H1 (cell line): ENCODE data around the gene PRR35. TPM values are rescaled to one million over a fixed set of nuclear protein-coding genes. Genes with fewer than 3 reads are reported as not detected.

Source experiments
- BCL11A ChIP-seq, 2 experiments: IDR thresholded peaks; one replicate each; pipeline ENCODE4 v1.6.1; 2011; ENCODE audit warnings: low read depth in 2 of 2, low read length in 2 of 2, mild to moderate bottlenecking in 2 of 2
- CEBPB ChIP-seq: IDR thresholded peaks from 2 replicates; pipeline ENCODE4 v1.6.1; 2012; ENCODE audit warnings: low read depth, low read length
- CHD1 ChIP-seq: IDR thresholded peaks from 2 replicates; pipeline ENCODE4 v1.6.1; 2012; ENCODE audit warnings: low read depth, low read length, improper control_type of control experiment
- CREB1 ChIP-seq: IDR thresholded peaks from 2 replicates; pipeline ENCODE4 v1.6.1; 2012; ENCODE audit warnings: inconsistent platforms
- E2F6 ChIP-seq: IDR thresholded peaks from 2 replicates; pipeline ENCODE4 v1.6.1; 2012; ENCODE audit warnings: inconsistent platforms
- EGR1 ChIP-seq: IDR thresholded peaks from 2 replicates; pipeline ENCODE4 v1.6.1; 2011; ENCODE audit warnings: low read depth, low read length, borderline replicate concordance
- EZH2 ChIP-seq: fragments of 200-600 bp; sonication (generic); IDR thresholded peaks from 2 replicates; pipeline ENCODE4 v1.7.1; 2012; ENCODE audit warnings: low read depth, mild to moderate bottlenecking, moderate library complexity, low read length, inconsistent platforms; ENCODE audit not compliant: severe bottlenecking
- FOSL1 ChIP-seq: IDR thresholded peaks from 2 replicates; pipeline ENCODE4 v1.6.1; 2011; ENCODE audit warnings: mild to moderate bottlenecking, low read depth, low read length, moderate library complexity; ENCODE audit not compliant: insufficient read depth
- JUND ChIP-seq: IDR thresholded peaks from 2 replicates; pipeline ENCODE4 v1.6.1; 2011; ENCODE audit warnings: mild to moderate bottlenecking, improper control_type of control experiment, low read length
- KDM1A ChIP-seq: fragments of 200-600, 300-600 bp; sonication (generic); IDR thresholded peaks from 2 replicates; pipeline ENCODE4 v1.7.1; 2016; ENCODE audit warnings: mild to moderate bottlenecking, low read length, borderline replicate concordance
- KDM5A ChIP-seq: fragments of 200-600 bp; IDR thresholded peaks from 2 replicates; pipeline ENCODE4 v1.7.1; 2012; ENCODE audit warnings: mild to moderate bottlenecking, low read length, inconsistent platforms, mixed read lengths
- NANOG ChIP-seq: IDR thresholded peaks from 2 replicates; pipeline ENCODE4 v1.6.1; 2011; ENCODE audit warnings: low read length, low read depth, mild to moderate bottlenecking, inconsistent platforms; ENCODE audit not compliant: insufficient read depth, poor library complexity, severe bottlenecking
- PHF8 ChIP-seq: fragments of 200-600 bp; sonication (generic); conservative IDR thresholded peaks from 2 replicates; pipeline ENCODE4 v1.7.1; 2012; ENCODE audit warnings: low read depth, mild to moderate bottlenecking, inconsistent platforms, low read length, moderate library complexity
- POLR2AphosphoS5 ChIP-seq: IDR thresholded peaks from 2 replicates; pipeline ENCODE4 v1.6.1; 2011; ENCODE audit warnings: low read depth, low read length
- RFX5 ChIP-seq: IDR thresholded peaks from 2 replicates; pipeline ENCODE4 v1.6.1; 2011; ENCODE audit warnings: low read depth, low read length, improper control_type of control experiment, borderline replicate concordance
- RNF2 ChIP-seq: fragments of 200-900, 300-1000 bp; sonication (generic); IDR thresholded peaks from 2 replicates; pipeline ENCODE4 v1.7.1; 2016; ENCODE audit warnings: borderline replicate concordance, low read depth, mild to moderate bottlenecking, antibody characterized with exemption, low read length; ENCODE audit not compliant: poor library complexity, severe bottlenecking; ENCODE audit errors: missing control alignments
- RXRA ChIP-seq: IDR thresholded peaks from 2 replicates; pipeline ENCODE4 v1.6.1; 2011; ENCODE audit warnings: low read depth, mild to moderate bottlenecking, low read length, moderate library complexity; ENCODE audit not compliant: insufficient read depth
- SIRT6 ChIP-seq: IDR thresholded peaks from one replicate; pipeline ENCODE4 v1.7.1; 2012; ENCODE audit warnings: low read length, inconsistent platforms
- SIX5 ChIP-seq: IDR thresholded peaks from 2 replicates; pipeline ENCODE4 v1.6.1; 2011; ENCODE audit warnings: mild to moderate bottlenecking, low read depth, low read length
- SP4 ChIP-seq: IDR thresholded peaks from 2 replicates; pipeline ENCODE4 v1.6.1; 2012; ENCODE audit warnings: low read length, inconsistent platforms
- TAF1 ChIP-seq: IDR thresholded peaks from 2 replicates; pipeline ENCODE4 v1.6.1; 2011; ENCODE audit warnings: mild to moderate bottlenecking, low read depth, low read length
- TAF7 ChIP-seq: optimal IDR thresholded peaks from 2 replicates; pipeline ENCODE3; 2011; ENCODE audit warnings: low read depth, mild to moderate bottlenecking, inconsistent platforms, low read length, moderate library complexity, borderline replicate concordance
- USF2 ChIP-seq: IDR thresholded peaks from 2 replicates; pipeline ENCODE4 v1.6.1; 2011; ENCODE audit warnings: low read length, improper control_type of control experiment
- polyA plus RNA-seq, 7 experiments: library from polyadenylated mRNA; depleted of rRNA in 3 of 7; stranded (reverse) in 5 of 7; unstranded in 2 of 7; fragments of >200 nt in 5 of 7; fragments of 200-250 nt in 2 of 7; gene quantifications; 1 replicate in 5 of 7; 2 replicates in 1 of 7; 4 replicates in 1 of 7; pipeline versions ENCODE4 v1.2.1 to v1.2.3, GENCODE V29; 2011 to 2013; ENCODE audit warnings: missing spikeins in 2 of 7, mixed read lengths in 2 of 7
- total RNA-seq: library from RNA; stranded (reverse); fragmentation: NEBNext Ultra II Directional; extraction: Animal tissue kit (Norgen Biotek cat#: 25700); gene quantifications from 2 replicates; pipeline ENCODE4 v1.2.1, GENCODE V29; 2021

PRR35 gene
- total and polyA plus RNA-seq, 2 of the 8 experiments (the other 6 are each of a cell fraction or from before 2014, with no cell fraction given) = 0.38 to 0.50 TPM

GRCh38 chr16:549544-550263 lies 10.5 kb upstream of the PRR35 start (continued):
- no peak for TF ChIP-seq USF2
- no peak for TF ChIP-seq BCL11A (IDR thresholded peaks at IDR 0.05; ENCODE audit: low read depth in 2 of 2, low read length in 2 of 2)
- no peak for TF ChIP-seq KDM5A
- no peak for TF ChIP-seq SIRT6
- 0 out of 2 replicates have a peak, but pooled peaks have one; percentile 53 for TF ChIP-seq FOSL1
- TF ChIP-seq KDM1A = 0 out of 2 replicates have a peak, but pooled peaks have one; percentile 31
- TF ChIP-seq JUND = no peak
- TF ChIP-seq E2F6 = no peak
- peak; percentile 59; the same call in 1 of the 2 replicates for TF ChIP-seq EGR1
- TF ChIP-seq RNF2 = no peak
- TF ChIP-seq TAF1 = no peak
- TF ChIP-seq CEBPB = no peak
- TF ChIP-seq SIX5 = no peak
- no peak for TF ChIP-seq TAF7
- no peak for TF ChIP-seq POLR2AphosphoS5
- TF ChIP-seq NANOG = no peak
- TF ChIP-seq SP4 = no peak
- no peak for TF ChIP-seq CHD1
- TF ChIP-seq PHF8 = no peak
- TF ChIP-seq EZH2 = no peak
- no peak for TF ChIP-seq RFX5
- TF ChIP-seq CREB1 = no peak
- TF ChIP-seq RXRA = no peak
